Loucy (cell line): ENCODE data around the gene SINHCAF.

Experiments
- H2AFZ ChIP-seq: fragments of 200-600 bp; sonication (generic); 2 replicates; pipeline ENCODE4 v1.6.0; 2016; ENCODE audit warnings: antibody characterized with exemption, mild to moderate bottlenecking, low read length, moderate library complexity
- H3F3A ChIP-seq: fragments of 200-600 bp; 2 replicates; pipeline ENCODE4 v1.6.0; 2016; ENCODE audit warnings: antibody characterized with exemption, low read depth, mild to moderate bottlenecking
- H3K27me3 ChIP-seq: fragments of 200-600 bp; sonication (generic); 2 replicates; pipeline ENCODE4 v1.6.1; 2014; ENCODE audit warnings: low read length, mild to moderate bottlenecking; ENCODE audit not compliant: insufficient read depth, poor library complexity, severe bottlenecking
- H3K36me3 ChIP-seq: fragments of 200-600 bp; sonication (generic); 2 replicates; pipeline ENCODE4 v1.6.1; 2016; ENCODE audit warnings: low read length; ENCODE audit not compliant: insufficient read depth
- H3K4me1 ChIP-seq: fragments of 200-600 bp; sonication (generic); 2 replicates; pipeline ENCODE4 v1.5.1; 2014; ENCODE audit warnings: low read length, mild to moderate bottlenecking; ENCODE audit not compliant: insufficient read depth, poor library complexity, severe bottlenecking
- H3K4me2 ChIP-seq: fragments of 200-600 bp; sonication (generic); 2 replicates; pipeline ENCODE4 v1.6.0; 2014; ENCODE audit warnings: antibody characterized with exemption, low read length, low read depth, mild to moderate bottlenecking; ENCODE audit not compliant: poor library complexity, severe bottlenecking
- H3K4me3 ChIP-seq: fragments of 200-600 bp; sonication (generic); 2 replicates; pipeline ENCODE4 v1.5.1; 2014; ENCODE audit warnings: low read length, mild to moderate bottlenecking, mixed read lengths; ENCODE audit not compliant: poor library complexity, severe bottlenecking
- H3K79me2 ChIP-seq: fragments of 200-600 bp; sonication (generic); 2 replicates; pipeline ENCODE4 v1.6.1; 2014; ENCODE audit warnings: low read length; ENCODE audit not compliant: insufficient read depth
- H3K9ac ChIP-seq: fragments of 200-600 bp; sonication (generic); 2 replicates; pipeline ENCODE4 v1.6.0; 2014; ENCODE audit warnings: mild to moderate bottlenecking, low read depth, low read length, moderate library complexity; ENCODE audit not compliant: poor library complexity, severe bottlenecking
- H3K9me2 ChIP-seq: fragments of 200-600 bp; sonication (generic); replicated peaks from 2 replicates; pipeline ENCODE4 v1.6.1; 2016; ENCODE audit warnings: low read depth, low read length, mixed read lengths
- H3K9me3 ChIP-seq: fragments of 200-600 bp; sonication (generic); 2 replicates; pipeline ENCODE4 v1.6.1; 2014; ENCODE audit warnings: mild to moderate bottlenecking, antibody characterized with exemption, low read length, low read depth; ENCODE audit not compliant: insufficient read depth
- H4K20me1 ChIP-seq: fragments of 200-600 bp; sonication (generic); 2 replicates; pipeline ENCODE4 v1.6.0; 2014; ENCODE audit warnings: antibody characterized with exemption, low read length, mild to moderate bottlenecking; ENCODE audit not compliant: insufficient read depth, poor library complexity, severe bottlenecking
- EZH2phosphoT487 ChIP-seq: fragments of 200-600 bp; IDR thresholded peaks from 2 replicates; pipeline ENCODE4 v1.6.1; 2018; ENCODE audit warnings: antibody characterized with exemption, mild to moderate bottlenecking, moderate library complexity, borderline replicate concordance
- TF ChIP-seq, protein P1 (sequence below): fragments of 200-600 bp; sonication (generic); conservative IDR thresholded peaks from 2 replicates; pipeline ENCODE4 v1.5.1; 2014; ENCODE audit warnings: mild to moderate bottlenecking, antibody characterized with exemption, low read length

The SINHCAF gene

DNA sequence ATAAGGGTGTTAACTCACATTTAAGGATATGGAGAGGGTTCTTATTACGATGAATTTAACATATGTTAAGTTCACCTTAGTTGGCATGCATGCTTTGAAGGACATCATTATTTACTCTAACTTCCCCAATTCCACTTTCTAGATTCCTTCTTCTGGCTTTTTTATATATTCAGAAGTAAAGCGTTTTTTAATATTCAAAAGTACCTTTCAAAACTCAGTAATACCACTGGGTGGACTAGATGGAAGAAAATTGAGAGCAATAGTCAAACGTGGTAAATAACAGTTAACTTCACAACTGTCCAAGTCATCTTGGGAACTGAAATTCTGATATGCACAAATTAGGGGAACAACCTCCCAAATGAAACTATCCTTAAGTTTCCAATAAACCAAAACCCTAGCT lies 9.1 kb downstream of the SINHCAF start:
- no peaks in the 10 kb centered on the region for H3K9me2 ChIP-seq
- H3K27me3 ChIP-seq = no peaks in the 10 kb centered on the region
- H3K9ac ChIP-seq = peak overlapping the region; percentile 48
- H4K20me1 ChIP-seq = peaks cover 97% of the 10 kb centered on the region
- H3K4me1 ChIP-seq = peaks cover 62% of the 10 kb centered on the region
- H3K79me2 ChIP-seq = peaks cover 100% of the 10 kb centered on the region
- TF ChIP-seq EZH2phosphoT487 = no peak
- TF ChIP-seq, protein P1, sequence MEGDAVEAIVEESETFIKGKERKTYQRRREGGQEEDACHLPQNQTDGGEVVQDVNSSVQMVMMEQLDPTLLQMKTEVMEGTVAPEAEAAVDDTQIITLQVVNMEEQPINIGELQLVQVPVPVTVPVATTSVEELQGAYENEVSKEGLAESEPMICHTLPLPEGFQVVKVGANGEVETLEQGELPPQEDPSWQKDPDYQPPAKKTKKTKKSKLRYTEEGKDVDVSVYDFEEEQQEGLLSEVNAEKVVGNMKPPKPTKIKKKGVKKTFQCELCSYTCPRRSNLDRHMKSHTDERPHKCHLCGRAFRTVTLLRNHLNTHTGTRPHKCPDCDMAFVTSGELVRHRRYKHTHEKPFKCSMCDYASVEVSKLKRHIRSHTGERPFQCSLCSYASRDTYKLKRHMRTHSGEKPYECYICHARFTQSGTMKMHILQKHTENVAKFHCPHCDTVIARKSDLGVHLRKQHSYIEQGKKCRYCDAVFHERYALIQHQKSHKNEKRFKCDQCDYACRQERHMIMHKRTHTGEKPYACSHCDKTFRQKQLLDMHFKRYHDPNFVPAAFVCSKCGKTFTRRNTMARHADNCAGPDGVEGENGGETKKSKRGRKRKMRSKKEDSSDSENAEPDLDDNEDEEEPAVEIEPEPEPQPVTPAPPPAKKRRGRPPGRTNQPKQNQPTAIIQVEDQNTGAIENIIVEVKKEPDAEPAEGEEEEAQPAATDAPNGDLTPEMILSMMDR = no peak
- H2AFZ ChIP-seq = no peak overlapping the region
- H3F3A ChIP-seq = no peaks in the 10 kb centered on the region
- H3K4me2 ChIP-seq = peak overlapping the region; percentile 82
- H3K9me3 ChIP-seq = no peaks in the 10 kb centered on the region
- H3K4me3 ChIP-seq = peak overlapping the region; percentile 97
- peaks cover 3% of the 10 kb centered on the region; the same call in 1 of the 2 replicates for H3K36me3 ChIP-seq

GRCh38 chr12:31315784-31316465 lies 10.0 kb downstream of the SINHCAF start:
- Histone ChIP-seq H3K9me2 (no peaks in the 10 kb centered on the region), H3K4me1 (peaks cover 52% of the 10 kb centered on the region), H3K9me3 (no peaks in the 10 kb centered on the region), H3F3A (no peaks in the 10 kb centered on the region), H3K79me2 (peaks cover 100% of the 10 kb centered on the region), H3K9ac (no peak overlapping the region), H3K36me3 (peaks cover 13% of the 10 kb centered on the region; the same call in 1 of the 2 replicates), H3K27me3 (no peaks in the 10 kb centered on the region), H3K4me2 (peak overlapping the region; percentile 82), H3K4me3 (no peak overlapping the region), H4K20me1 (peaks cover 97% of the 10 kb centered on the region), H2AFZ (no peak overlapping the region)
- TF ChIP-seq EZH2phosphoT487 = no peak
- TF ChIP-seq, protein P1 = no peak

GRCh38 chr12:31315044-31315715 lies 10.8 kb downstream of the SINHCAF start:
- H4K20me1 ChIP-seq = peaks cover 97% of the 10 kb centered on the region
- no peak overlapping the region for H3K4me3 ChIP-seq
- H3K4me1 ChIP-seq = peaks cover 45% of the 10 kb centered on the region
- H3K9me3 ChIP-seq = no peaks in the 10 kb centered on the region
- TF ChIP-seq, protein P1 = no peak
- TF ChIP-seq EZH2phosphoT487 = no peak
- no peak overlapping the region for H3K9ac ChIP-seq
- H2AFZ ChIP-seq = no peak overlapping the region
- H3F3A ChIP-seq = no peaks in the 10 kb centered on the region
- no peaks in the 10 kb centered on the region for H3K27me3 ChIP-seq
- H3K36me3 ChIP-seq = peaks cover 14% of the 10 kb centered on the region; the same call in 1 of the 2 replicates
- peak overlapping the region; percentile 9 for H3K4me2 ChIP-seq
- no peaks in the 10 kb centered on the region for H3K9me2 ChIP-seq
- peaks cover 100% of the 10 kb centered on the region for H3K79me2 ChIP-seq
